Forelimb muscle (tissue), 1 donor: ENCODE data around the gene SPRR2A. TPM values are rescaled to one million over a fixed set of nuclear protein-coding genes. Genes with fewer than 3 reads are reported as not detected.
"Not testable (repeated sequence)": the region's sequence is repeated elsewhere in the genome, so short reads cannot be mapped to it uniquely, and the experiment has no call there.

Experiments used
- DNase-seq: peaks from one replicate; pipeline ENCODE4 v3.0.0-alpha.2; 2013; ENCODE audit warnings: low read depth
- polyA plus RNA-seq: library from polyadenylated mRNA; unstranded; fragments of 120-200 nt; gene quantifications from one replicate; pipeline ENCODE4 v1.2.1, GENCODE V29; 2013; ENCODE audit not compliant: insufficient read length

Gene SPRR2A
- polyA plus RNA-seq, 1 donor, result not detected

DNA sequence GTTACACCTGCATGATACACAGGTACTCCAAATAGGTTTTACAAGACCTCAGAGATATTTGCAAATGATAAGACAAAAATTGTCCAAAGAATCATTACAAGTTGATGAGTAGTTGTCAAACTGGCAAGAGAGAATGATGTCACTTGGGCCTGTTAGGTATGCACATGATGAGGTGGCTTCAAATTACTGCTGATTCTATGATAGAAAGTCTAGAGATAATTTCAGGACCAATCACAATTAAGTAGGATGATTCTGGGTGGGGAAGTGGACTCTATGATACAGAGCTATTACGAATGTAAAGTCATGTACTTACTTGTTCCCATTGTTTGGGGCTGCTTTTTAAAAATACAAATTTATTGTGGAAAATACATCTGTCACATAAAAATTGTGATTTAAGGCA, 31.5 kb downstream of the SPRR2A start:
- DNase-seq, result no peak

DNA sequence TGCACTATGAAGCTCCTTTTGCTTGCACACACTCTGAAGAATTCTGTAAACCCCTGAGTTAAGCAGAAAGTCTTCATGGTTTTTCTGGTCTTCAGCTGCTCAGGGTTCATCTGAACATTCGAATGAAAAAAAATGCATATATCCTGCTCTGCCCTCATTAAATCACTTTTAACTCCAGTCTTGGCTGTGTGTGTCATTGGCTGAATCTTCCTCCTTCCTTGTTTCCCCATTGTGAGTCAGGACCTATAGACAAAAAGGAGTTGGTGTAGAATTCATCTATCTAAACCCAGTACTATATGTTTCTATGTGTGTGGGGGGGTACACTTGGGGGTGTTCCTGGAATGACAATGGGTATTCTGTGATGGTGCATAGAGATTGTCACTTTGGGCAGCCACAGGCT, 32.9 kb downstream of the SPRR2A start:
- DNase-seq, result no peak

DNA sequence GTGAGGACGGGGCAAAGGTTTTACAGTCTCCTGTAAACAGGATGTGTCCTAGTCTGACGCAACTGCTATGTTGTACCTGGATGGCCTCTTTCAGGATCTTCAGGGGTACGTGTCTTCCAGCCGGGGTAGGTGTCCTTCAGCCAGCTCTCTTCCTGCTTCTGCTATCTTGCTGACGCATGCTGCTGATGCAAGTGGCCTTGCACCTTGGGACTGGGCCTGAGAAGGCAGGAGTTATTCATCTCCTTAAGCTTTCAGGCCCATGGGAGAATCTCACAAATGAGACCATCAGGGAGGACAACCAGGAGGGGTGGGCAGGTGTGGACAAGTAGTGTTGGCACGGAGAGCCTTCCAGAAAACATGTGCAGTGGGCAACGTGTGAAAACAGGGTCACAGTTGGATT, 34.2 kb downstream of the SPRR2A start:
- DNase-seq, result no peak

DNA sequence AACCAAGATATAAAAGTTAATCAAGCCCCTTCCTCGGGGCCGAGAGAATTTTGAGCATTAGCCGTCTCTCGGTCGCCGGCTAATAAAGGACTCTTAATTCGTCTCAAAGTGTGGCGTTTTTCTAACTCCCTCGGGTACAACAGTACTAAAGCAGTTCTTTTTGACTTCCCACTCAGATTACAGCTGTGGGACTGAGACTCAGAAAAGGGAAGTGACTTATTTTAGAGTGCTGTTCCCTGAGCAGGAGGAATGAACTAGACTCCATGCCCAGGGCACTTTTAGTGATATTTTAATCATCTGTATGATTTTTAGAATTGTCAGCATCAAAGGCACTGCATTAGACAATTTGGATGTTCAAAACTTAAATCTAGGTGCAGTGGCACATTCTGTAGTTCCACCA, 35.0 kb downstream of the SPRR2A start:
- DNase-seq, result not testable (repeated sequence)

DNA sequence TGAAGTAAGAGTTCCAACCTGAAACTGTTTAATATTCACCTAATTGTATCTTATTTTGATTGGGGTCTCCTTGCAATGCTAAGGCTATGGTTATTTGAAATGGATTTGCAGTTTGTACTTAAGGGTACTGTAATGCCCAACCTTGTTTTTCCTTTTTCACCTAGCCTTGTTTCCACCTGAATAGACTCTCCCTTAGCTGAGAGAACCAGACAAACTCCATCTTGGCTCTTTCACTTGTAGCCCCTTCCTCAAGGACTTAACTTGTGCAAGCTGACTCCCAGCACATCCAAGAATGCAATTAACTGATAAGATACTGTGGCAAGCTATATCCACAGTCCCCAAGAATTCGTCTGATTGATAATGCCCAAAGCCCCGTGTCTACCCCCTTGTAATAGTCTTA, 35.5 kb downstream of the SPRR2A start:
- DNase-seq, result not testable (repeated sequence)

DNA sequence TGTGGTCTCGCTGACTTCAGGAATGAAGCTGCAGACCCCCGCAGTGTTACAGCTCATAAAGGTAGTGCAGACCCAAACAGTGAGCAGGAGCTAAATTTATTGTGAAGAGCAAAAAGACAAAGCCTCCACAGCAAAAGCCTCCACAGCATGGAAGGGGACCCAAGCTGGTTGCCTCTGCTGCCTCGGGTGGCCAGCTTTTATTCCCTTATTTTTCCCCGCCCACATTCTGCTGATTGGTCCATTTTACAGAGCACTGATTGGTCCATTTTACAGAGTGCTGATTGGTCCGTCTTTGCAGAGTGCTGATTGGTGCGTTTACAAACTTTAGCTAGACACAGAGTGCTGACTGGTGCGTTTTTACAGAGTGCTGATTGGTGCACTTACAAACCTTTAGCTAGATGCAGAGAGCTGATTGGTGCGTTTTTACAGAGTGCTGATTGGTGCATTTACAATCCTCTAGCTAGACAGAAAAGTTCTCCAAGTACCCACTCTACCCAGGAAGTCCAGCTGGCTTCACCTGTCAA, 46.0 kb downstream of the SPRR2A start:
- not testable (repeated sequence) for DNase-seq

Other genes starting within 250 kb of the SPRR2A start
- not detected for gene LCE1B, start 245.5 kb downstream of the SPRR2A start, polyA plus RNA-seq
- not detected for gene LCE1A, start 230.0 kb downstream of the SPRR2A start, polyA plus RNA-seq
- not detected for gene LCE6A, start 214.7 kb downstream of the SPRR2A start, polyA plus RNA-seq
- gene LCE7A, start 197.5 kb downstream of the SPRR2A start, polyA plus RNA-seq, result not detected
- not detected for gene SMCP, start 179.2 kb downstream of the SPRR2A start, polyA plus RNA-seq
- not detected for gene IVL, start 149.0 kb downstream of the SPRR2A start, polyA plus RNA-seq
- not detected for gene SPRR5, start 110.3 kb downstream of the SPRR2A start, polyA plus RNA-seq
- not detected for gene SPRR4, start 86.9 kb downstream of the SPRR2A start, polyA plus RNA-seq
- gene SPRR1A, start 73.4 kb downstream of the SPRR2A start, polyA plus RNA-seq, result not detected
- not detected for gene SPRR3, start 55.8 kb downstream of the SPRR2A start, polyA plus RNA-seq
- gene SPRR1B, start 26.3 kb downstream of the SPRR2A start, polyA plus RNA-seq, result not detected
- gene SPRR2D, start 16.4 kb downstream of the SPRR2A start, polyA plus RNA-seq, result not detected
- gene SPRR2B, start 14.1 kb upstream of the SPRR2A start, polyA plus RNA-seq, result not detected
- not detected for gene SPRR2E, start 37.0 kb upstream of the SPRR2A start, polyA plus RNA-seq
- not detected for gene SPRR2F, start 56.0 kb upstream of the SPRR2A start, polyA plus RNA-seq
- gene SPRR2G, start 93.4 kb upstream of the SPRR2A start, polyA plus RNA-seq, result not detected
- not detected for gene LELP1, start 145.9 kb upstream of the SPRR2A start, polyA plus RNA-seq
- not detected for gene PRR9, start 160.1 kb upstream of the SPRR2A start, polyA plus RNA-seq
- not detected for gene LORICRIN, start 202.2 kb upstream of the SPRR2A start, polyA plus RNA-seq